H9 (cell line): ENCODE measurements around the gene PREX1. TPM values are rescaled to one million over a fixed set of nuclear protein-coding genes. Genes with fewer than 3 reads are reported as not detected.

Source experiments
- DNase-seq: peaks from one replicate; pipeline ENCODE4 v3.0.0-alpha.2; 2017
- H2AFZ ChIP-seq: one replicate; pipeline ENCODE4 v1.6.1; 2013; ENCODE audit warnings: mild to moderate bottlenecking, low read length, control low read depth, moderate library complexity
- H2AK5ac ChIP-seq: 2 replicates; pipeline ENCODE4 v1.6.1; 2013; ENCODE audit warnings: low read length, control low read depth, mixed read lengths; ENCODE audit not compliant: insufficient read length
- H2BK120ac ChIP-seq: one replicate; pipeline ENCODE4 v1.6.1; 2013; ENCODE audit warnings: low read depth, mild to moderate bottlenecking, low read length, control low read depth, inconsistent platforms; ENCODE audit not compliant: poor library complexity, severe bottlenecking
- H2BK12ac ChIP-seq: 2 replicates; pipeline ENCODE4 v1.6.1; 2013; ENCODE audit warnings: low read length, control low read depth, mixed read lengths, low read depth; ENCODE audit not compliant: insufficient read length
- H2BK15ac ChIP-seq: 2 replicates; pipeline ENCODE4 v1.6.1; 2013; ENCODE audit warnings: low read depth, low read length, control low read depth
- H2BK20ac ChIP-seq: one replicate; pipeline ENCODE4 v1.6.1; 2013; ENCODE audit warnings: low read depth, mild to moderate bottlenecking, low read length, control low read depth, inconsistent platforms; ENCODE audit not compliant: poor library complexity, severe bottlenecking
- H2BK5ac ChIP-seq: 2 replicates; pipeline ENCODE4 v1.6.1; 2013; ENCODE audit warnings: low read length, control low read depth, mixed read lengths; ENCODE audit not compliant: insufficient read length
- H3K14ac ChIP-seq: 2 replicates; pipeline ENCODE4 v1.6.1; 2013; ENCODE audit warnings: low read length, control low read depth; ENCODE audit not compliant: insufficient read depth
- H3K18ac ChIP-seq: 2 replicates; pipeline ENCODE4 v1.6.1; 2013; ENCODE audit warnings: low read depth, mild to moderate bottlenecking, mixed read lengths, low read length, control low read depth; ENCODE audit not compliant: insufficient read length
- H3K23ac ChIP-seq: 2 replicates; pipeline ENCODE4 v1.6.1; 2013; ENCODE audit warnings: low read length, control low read depth, mixed read lengths, low read depth; ENCODE audit not compliant: insufficient read length
- H3K23me2 ChIP-seq: 2 replicates; pipeline ENCODE4 v1.6.1; 2013; ENCODE audit warnings: low read depth, mild to moderate bottlenecking, mixed read lengths, low read length, control low read depth; ENCODE audit not compliant: insufficient read length, poor library complexity, severe bottlenecking
- H3K27ac ChIP-seq: 2 replicates; pipeline ENCODE4 v1.5.1; 2013; ENCODE audit warnings: low read length, control low read depth, mixed read lengths, low read depth; ENCODE audit not compliant: insufficient read length
- H3K27me3 ChIP-seq: 2 replicates; pipeline ENCODE4 v1.6.1; 2013; ENCODE audit warnings: low read length, control low read depth, inconsistent platforms; ENCODE audit not compliant: insufficient read depth
- H3K4ac ChIP-seq: 2 replicates; pipeline ENCODE4 v1.6.1; 2013; ENCODE audit warnings: low read depth, mild to moderate bottlenecking, control low read depth, inconsistent platforms, low read length, moderate library complexity
- H3K4me1 ChIP-seq: 2 replicates; pipeline ENCODE4 v1.6.1; 2013; ENCODE audit warnings: low read length, control low read depth, inconsistent platforms; ENCODE audit not compliant: insufficient read depth
- H3K4me2 ChIP-seq: 2 replicates; pipeline ENCODE4 v1.6.1; 2013; ENCODE audit warnings: low read length, control low read depth, mixed read lengths; ENCODE audit not compliant: insufficient read length, insufficient read depth
- H3K56ac ChIP-seq: 2 replicates; pipeline ENCODE4 v1.6.1; 2013; ENCODE audit warnings: low read depth, mild to moderate bottlenecking, mixed read lengths, low read length, control low read depth; ENCODE audit not compliant: insufficient read length
- H3K79me1 ChIP-seq: 2 replicates; pipeline ENCODE4 v1.6.1; 2013; ENCODE audit warnings: low read depth, mild to moderate bottlenecking, moderate library complexity, low read length, control low read depth, inconsistent platforms; ENCODE audit not compliant: insufficient read depth, poor library complexity, severe bottlenecking
- H3K79me2 ChIP-seq: 2 replicates; pipeline ENCODE4 v1.6.1; 2013; ENCODE audit warnings: low read length, control low read depth, inconsistent platforms; ENCODE audit not compliant: insufficient read depth
- H3K9ac ChIP-seq: 2 replicates; pipeline ENCODE4 v1.6.1; 2013; ENCODE audit warnings: low read length, control low read depth, mixed read lengths; ENCODE audit not compliant: insufficient read length; ENCODE audit errors: extremely low read depth
- H3K9me3 ChIP-seq: one replicate; pipeline ENCODE4 v1.6.1; 2013; ENCODE audit warnings: low read depth, low read length, inconsistent platforms; ENCODE audit not compliant: control insufficient read depth
- H3T11ph ChIP-seq: one replicate; pipeline ENCODE4 v1.6.1; 2013; ENCODE audit warnings: mild to moderate bottlenecking, low read length, control low read depth, inconsistent platforms
- H4K20me1 ChIP-seq: one replicate; pipeline ENCODE4 v1.6.1; 2013; ENCODE audit not compliant: control insufficient read depth, insufficient read length, insufficient read depth
- H4K5ac ChIP-seq: 2 replicates; pipeline ENCODE4 v1.6.1; 2013; ENCODE audit warnings: low read depth, mild to moderate bottlenecking, mixed read lengths, low read length, control low read depth; ENCODE audit not compliant: insufficient read length
- H4K8ac ChIP-seq: replicated peaks from 2 replicates; pipeline ENCODE4 v1.6.1; 2013; ENCODE audit warnings: low read length, control low read depth, mixed read lengths, low read depth; ENCODE audit not compliant: insufficient read length
- H4K91ac ChIP-seq: 2 replicates; pipeline ENCODE4 v1.6.1; 2013; ENCODE audit warnings: low read depth, mild to moderate bottlenecking, moderate library complexity, mixed read lengths, low read length, control low read depth; ENCODE audit not compliant: insufficient read length
- H3K27ac Mint-ChIP-seq, 3 experiments: 2 replicates in 2 of 3; 3 replicates in 1 of 3; pipeline ENCODE4 v1.8.0; 2020 to 2021; ENCODE audit warnings: mixed read lengths in 3 of 3, mild to moderate bottlenecking in 1 of 3, moderate library complexity in 1 of 3
- H3K27me3 Mint-ChIP-seq: 2 replicates; pipeline ENCODE4 v1.8.0; 2021; ENCODE audit warnings: low read depth, mild to moderate bottlenecking, moderate library complexity, mixed read lengths
- H3K36me3 Mint-ChIP-seq, 3 experiments: 2 replicates in 2 of 3; 3 replicates in 1 of 3; pipeline ENCODE4 v1.8.0; 2020 to 2021; ENCODE audit warnings: low read depth in 3 of 3, mixed read lengths in 3 of 3; ENCODE audit not compliant: insufficient read depth in 1 of 3
- H3K4me1 Mint-ChIP-seq, 2 experiments: 2 replicates each; pipeline ENCODE4 v1.8.0; 2020; ENCODE audit warnings: mixed read lengths in 2 of 2
- H3K4me3 Mint-ChIP-seq, 2 experiments: 2 replicates in 1 of 2; 3 replicates in 1 of 2; pipeline ENCODE4 v1.8.0; 2020 to 2021; ENCODE audit warnings: mild to moderate bottlenecking in 2 of 2, mixed read lengths in 2 of 2, moderate library complexity in 1 of 2
- H3K9me3 Mint-ChIP-seq, 2 experiments: 2 replicates in 1 of 2; 3 replicates in 1 of 2; pipeline ENCODE4 v1.8.0; 2020; ENCODE audit warnings: mild to moderate bottlenecking in 2 of 2, mixed read lengths in 2 of 2, moderate library complexity in 1 of 2
- CTCF ChIP-seq: fragments of 200-600 bp; sonication (generic); conservative IDR thresholded peaks from 3 replicates; pipeline ENCODE4 v1.8.0; 2021; ENCODE audit warnings: antibody characterized with exemption, mild to moderate bottlenecking
- WGBS: extraction: QIAGEN DNeasy Blood & Tissue Kit; methylation state at CpG from one replicate; pipeline ENCODE4 v1.1.7; 2013; ENCODE audit warnings: missing lambda C conversion rate, low lambda C conversion rate, mixed read lengths; ENCODE audit not compliant: insufficient read length; ENCODE audit errors: extremely low coverage; 5-methylcytosine and 5-hydroxymethylcytosine counted together
- total RNA-seq: library from RNA; stranded (reverse); gene quantifications from 2 replicates; pipeline ENCODE4 v1.2.1, GENCODE V29; 2021

The PREX1 gene
- total RNA-seq, 1 experiment from 2014 or later = 6.6 TPM

- H2BK20ac ChIP-seq = no peak overlapping the region
- no peak overlapping the region for H3K56ac ChIP-seq
- no peak overlapping the region for H3K4ac ChIP-seq
- H3K23ac ChIP-seq = no peak overlapping the region
- no peak overlapping the region for H2BK120ac ChIP-seq
- Mint-ChIP-seq H3K9me3 (no peaks in the 10 kb centered on the region), H3K27me3 (peaks cover 1% of the 10 kb centered on the region; the same call in 1 of the 2 replicates), H3K27ac (no peak overlapping the region), H3K4me1 (peaks cover 26 to 33% of the 10 kb centered on the region in 2 experiments), H3K36me3 (peaks cover 0 to 1% (median 0%) of the 10 kb centered on the region in 3 experiments; a peak in 1 of 7 replicates), H3K4me3 (no peak overlapping the region)
- H2BK12ac ChIP-seq = no peak overlapping the region
- H3K4me1 ChIP-seq = peaks cover 6% of the 10 kb centered on the region; the same call in 1 of the 2 replicates
- H3K9me3 ChIP-seq = no peaks in the 10 kb centered on the region
- no peak overlapping the region for H3K27ac ChIP-seq
- no peaks in the 10 kb centered on the region for H3K79me1 ChIP-seq
- H3K27me3 ChIP-seq = no peaks in the 10 kb centered on the region
- TF ChIP-seq CTCF = no peak
- no peak overlapping the region for H4K5ac ChIP-seq
- no peak overlapping the region for H2BK15ac ChIP-seq
- H3K4me2 ChIP-seq = no peak overlapping the region
- no peak overlapping the region for H4K8ac ChIP-seq
- H3K79me2 ChIP-seq = no peaks in the 10 kb centered on the region
- no peak overlapping the region for H2AFZ ChIP-seq
- no peak overlapping the region for H2AK5ac ChIP-seq
- DNase-seq = no peak
- no peak overlapping the region for H3T11ph ChIP-seq
- no peaks in the 10 kb centered on the region for H3K23me2 ChIP-seq
- H4K20me1 ChIP-seq = no peaks in the 10 kb centered on the region
- H3K9ac ChIP-seq = no peak overlapping the region
- no peak overlapping the region for H2BK5ac ChIP-seq
- H4K91ac ChIP-seq = no peak overlapping the region
- WGBS = no CpG with 5 or more reads among the region's 6 CpGs
- H3K18ac ChIP-seq = no peak overlapping the region
- H3K14ac ChIP-seq = no peak overlapping the region
These were observed 82.5 kb downstream of the PREX1 start for GRCh38 chr20:48745330-48745729.
